COR-L47 (cell line): ENCODE measurements around the gene SLAMF6.

ENCODE experiments used
- DNase-seq: peaks from one replicate; lab custom pipeline; 2025; lab: John Stamatoyannopoulos, UW

SLAMF6 gene

DNA sequence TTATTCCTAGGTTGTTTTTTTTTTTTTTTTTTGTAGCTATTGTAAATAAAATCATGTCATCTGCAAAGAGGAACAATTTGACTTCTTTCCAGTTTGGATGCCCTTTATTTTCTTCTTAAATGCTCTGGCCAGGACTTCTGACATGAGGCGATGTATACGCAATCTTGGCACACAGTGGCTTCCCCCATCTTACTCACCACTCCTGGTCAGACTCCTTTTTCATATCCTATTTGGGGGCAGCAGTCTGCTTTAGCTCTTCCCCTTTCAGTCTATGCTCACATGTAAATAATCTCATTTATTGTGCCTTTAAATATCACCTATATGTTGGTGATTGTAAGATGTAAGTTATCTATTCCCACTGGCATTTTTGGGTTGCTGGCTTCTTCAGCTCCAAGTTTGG, 56.1 kb downstream of the SLAMF6 start:
- DNase-seq, result no peak

DNA sequence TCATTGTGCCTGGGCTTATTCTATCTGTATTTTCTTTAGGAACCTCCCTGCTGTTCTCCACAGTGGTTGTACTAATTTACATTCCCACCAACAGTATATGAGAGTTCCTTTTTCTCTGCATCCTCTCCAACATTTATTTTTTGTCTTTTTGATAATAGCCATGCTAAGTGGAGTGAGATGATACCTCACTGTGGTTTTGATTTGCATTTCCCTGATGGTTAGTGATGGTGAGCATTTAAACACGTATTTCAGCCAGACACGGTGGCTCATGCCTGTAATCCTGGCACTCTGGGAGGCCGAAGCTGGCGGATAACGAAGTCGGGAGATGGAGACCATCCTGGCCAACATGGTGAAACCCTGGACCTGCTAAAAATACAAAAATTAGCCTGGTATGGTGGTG, 57.9 kb downstream of the SLAMF6 start:
- DNase-seq, result no peak

DNA sequence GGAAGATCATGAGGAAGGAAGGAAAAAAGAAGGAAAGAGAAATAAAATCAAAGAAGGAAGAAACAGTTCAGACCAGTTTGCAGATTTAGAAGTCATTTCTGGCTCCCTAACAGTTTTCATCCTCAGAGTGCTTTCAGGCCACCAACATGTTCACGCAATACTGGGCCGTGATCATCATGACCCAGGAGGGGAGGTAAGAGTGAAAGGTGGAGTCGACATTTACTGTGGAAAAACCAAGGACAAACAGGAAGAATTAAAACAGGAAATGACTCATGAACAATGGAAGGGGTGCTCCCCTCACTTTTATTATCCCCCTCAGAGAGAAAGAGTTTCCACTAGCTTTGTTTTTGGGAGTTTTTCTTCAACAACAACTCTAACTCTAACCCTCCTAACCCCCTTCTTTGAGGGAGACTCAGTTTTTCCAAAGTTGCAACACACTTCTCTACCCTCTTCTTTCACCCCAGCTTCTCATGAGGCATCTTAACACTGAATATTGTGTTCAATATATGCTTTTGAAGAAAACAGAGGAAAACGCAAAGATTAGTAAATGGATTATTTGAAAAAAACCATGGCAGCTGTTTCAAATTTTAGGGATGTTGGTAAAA, 62.3 kb downstream of the SLAMF6 start:
- DNase-seq, result no peak

DNA sequence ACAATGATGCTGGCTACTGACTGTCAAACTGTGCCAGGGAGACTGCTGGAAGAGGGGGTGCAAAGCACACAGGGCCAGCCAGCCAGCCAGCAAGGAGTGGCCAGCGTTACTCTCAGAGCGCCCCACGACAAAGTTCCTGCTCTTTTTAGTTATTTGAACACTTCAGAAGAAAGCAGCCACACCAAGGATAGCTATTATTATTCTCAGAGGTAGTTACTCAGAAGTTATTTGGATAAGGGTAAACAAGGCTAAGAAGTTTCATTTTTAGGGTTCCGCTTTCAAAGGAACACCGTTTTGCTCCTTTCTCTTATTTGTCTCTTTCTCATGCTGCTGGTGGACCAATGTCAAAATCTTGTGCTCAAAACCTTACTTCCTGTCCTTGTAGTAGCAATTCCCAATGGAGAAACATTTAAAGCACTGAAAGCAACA, 62.8 kb downstream of the SLAMF6 start:
- DNase-seq, result no peak

DNA sequence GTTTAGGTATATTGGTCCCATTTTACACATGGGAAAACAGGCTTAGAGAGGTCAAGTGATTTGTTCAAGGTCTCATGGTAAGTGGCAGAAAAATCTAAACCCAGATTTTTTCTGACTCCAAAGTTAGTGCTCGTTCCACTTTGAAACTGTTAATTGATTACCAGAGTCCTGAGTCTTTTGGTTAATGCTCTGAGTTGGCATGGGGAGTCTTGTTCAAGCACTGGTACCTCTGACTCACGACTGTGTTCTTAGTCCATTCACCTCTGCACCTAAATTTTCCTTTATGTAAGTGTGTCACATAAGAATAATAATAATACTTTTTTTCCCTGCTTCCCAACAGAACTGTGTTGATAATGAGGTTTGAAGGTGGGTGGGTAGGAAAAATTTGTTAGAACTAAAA, 63.4 kb downstream of the SLAMF6 start:
- DNase-seq, result no peak

DNA sequence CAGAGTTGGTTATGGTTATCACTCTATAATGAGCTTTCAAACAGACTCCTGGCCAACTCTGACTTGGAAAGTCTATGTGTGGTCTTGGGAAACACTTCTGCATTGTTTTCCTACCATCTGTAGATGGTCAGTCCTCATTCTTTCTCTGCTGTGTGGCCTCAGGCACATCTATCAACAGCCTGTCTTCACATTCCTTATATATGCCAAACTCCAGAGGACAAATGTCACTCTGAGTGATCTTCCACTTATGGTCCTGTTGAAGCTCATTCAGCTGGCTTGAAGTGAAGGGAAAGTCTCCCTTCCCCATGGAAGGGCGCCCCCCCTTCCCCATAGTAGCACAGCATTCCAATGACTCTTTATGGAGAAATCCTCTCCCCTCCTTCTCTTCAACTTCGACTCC, 64.0 kb downstream of the SLAMF6 start:
- DNase-seq, result no peak

DNA sequence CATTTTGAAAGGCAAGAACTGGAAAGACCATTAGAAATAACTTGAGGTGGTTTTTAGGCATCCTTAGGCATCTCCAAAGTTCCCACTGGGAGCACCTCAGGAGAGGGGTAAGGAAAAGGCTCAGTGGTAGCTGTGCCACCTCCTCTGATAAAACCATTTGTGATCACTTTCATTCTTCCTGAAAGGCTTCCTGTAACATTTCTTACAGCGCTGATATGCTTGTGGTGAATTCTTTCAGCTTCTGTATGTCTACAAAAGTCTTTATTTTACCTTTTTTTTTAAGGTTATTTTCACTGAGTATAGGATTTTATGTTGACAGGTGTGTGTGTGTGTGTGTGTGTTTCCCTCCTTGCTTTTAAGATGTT, 67.9 kb downstream of the SLAMF6 start:
- DNase-seq, result no peak

DNA sequence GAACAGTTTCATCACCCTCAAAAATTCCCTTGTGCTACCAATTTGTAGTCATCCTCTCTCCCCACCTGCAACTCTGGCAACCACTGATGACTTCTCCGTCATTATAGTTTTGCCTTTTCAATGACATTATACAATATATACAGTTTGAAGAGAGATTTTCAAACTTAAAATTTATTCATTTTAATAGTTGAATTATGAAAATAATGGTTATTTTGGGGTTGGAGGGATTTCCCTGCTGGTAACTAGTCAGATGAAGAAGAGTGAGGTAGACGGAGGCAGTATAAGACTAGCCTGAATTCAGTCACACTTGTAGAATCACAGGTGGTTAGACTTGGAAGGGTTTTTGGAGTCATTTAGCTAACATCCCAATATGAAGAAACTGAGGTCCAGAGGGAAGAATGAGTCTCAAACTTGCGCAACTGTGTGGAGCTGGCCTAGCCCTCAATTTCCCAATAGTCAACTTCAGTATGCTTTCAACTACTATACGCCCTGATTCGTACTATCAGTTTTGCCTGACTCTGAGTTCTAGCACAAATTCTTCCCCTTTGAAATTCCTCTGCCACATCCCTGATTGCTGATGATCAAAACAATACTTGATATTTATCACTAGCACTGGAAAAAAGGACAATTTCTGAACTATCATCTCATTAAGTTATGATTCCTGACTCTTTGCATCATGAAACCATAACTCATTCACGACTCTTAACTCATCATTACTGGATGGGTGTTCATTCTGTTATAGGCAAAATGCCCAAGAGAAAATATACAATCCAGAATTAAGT, 68.5 kb downstream of the SLAMF6 start:
- DNase-seq, result no peak

DNA sequence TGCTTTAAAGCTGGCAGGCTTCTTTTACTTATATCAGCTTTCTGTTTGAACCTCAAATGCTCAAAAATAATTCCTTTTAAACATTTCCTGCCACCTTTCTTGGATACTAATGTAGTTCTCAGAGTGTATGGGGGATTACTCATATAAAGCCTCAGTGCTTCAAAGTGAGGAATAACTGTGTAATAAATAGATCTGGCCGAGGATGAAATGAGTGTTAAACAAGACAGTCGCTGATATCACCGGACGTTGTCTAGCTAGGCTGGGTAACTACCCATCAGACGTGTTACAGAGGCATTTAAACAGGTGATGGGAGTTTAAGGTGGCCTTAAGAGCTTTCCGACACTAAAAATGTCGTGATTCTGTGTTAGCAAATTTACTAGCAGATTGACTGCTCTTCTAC, 69.6 kb downstream of the SLAMF6 start:
- DNase-seq, result no peak

DNA sequence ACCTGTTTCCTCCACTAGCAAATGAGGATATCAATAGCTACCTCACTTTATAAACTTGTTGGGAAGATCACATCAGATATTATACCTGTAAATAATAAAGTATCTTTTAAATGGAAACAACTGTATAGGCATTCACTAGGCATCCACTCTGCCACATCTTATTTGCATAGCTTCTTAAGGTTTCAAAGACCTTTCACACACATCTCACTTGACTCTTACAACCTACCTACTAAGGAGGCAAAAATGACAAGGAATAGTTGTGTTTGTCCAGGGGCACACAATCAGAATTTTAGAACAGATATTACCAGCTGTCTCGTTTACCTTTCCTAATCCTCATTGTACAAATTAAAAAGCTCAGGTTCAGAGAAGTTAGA, 71.2 kb downstream of the SLAMF6 start:
- DNase-seq, result no peak

DNA sequence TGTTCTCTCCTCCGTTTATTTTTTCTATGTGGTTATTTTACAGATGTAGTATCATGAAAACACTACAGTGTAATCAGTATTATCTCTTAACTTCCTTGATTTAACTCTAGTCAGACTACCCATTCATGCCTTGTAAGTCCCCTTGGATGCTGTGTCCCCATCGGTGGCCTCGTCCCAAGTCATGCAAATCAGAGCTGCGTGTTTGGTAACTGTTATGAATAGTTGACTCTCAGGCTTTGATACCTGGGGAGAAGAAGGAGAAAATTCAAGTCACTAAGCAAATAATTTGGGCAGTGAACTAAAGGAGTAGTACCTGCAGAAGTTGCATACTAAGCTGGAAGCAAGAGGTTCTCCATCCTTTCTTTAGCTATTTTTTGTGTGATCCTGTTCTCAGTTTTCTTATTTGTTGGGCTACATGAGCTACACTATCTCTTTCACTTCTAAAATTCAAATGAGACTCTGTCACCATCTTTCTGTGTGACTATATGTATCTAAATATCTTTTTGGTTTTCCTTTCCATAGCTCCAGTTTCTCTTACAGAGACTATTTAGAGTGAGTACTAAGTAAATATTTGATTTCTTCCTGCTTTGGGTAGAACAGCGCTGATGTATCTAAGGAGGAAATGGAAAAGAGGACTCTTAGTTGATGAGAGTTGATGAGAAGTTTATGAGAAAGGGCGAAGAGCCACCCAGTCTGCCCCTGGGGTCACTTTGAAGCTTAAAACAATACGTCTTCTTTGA, 71.8 kb downstream of the SLAMF6 start:
- no peak for DNase-seq

DNA sequence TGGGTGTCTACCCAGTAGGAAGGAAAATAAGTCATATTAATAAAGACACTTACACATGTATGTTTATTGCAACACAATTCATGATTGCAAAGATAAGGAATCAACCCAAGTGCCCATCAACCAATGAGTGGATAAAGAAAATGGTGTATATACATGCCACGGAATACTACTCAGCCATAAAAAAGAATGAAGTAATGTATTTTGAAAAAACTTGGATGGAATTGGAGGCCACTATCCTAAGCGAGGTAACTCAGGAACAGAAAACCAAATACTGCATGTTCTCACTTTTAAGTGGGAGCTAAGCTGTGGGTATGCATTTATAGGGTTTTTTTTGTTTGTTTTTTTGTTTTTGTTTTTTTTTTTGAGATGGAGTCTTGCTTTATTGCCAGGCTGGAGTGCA, 73.6 kb downstream of the SLAMF6 start:
- no peak for DNase-seq

DNA sequence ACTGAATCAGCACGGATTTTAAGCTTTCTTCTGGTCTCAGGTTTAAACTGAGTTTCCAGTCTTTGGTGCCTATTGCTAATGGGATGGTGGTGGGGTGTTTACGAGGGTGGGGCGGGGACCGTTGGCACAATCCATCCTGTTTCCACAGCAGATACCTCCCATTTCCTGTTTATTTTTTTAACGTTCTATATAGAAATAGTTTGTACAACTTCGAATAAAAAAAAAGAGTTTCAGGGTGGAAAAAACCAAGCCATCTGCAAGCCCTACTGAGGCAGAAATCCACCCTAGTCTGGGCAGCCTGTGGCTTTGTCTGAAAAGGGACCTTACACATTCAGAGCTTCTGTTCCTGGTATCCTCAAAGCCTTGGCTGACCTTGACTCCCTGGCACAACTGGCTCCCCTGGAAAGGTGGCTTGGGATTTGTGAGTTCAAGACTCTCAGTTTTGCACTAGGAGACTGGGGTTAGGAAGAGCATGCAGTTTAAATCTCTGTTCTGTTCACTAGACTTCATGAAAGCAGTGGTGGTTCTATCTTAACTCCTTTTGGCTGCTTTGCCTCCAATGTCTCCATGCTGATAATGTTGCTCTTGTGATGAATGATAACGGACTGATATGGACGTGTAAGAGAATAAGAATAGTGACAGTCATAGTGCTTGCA, 76.0 kb downstream of the SLAMF6 start:
- no peak for DNase-seq

DNA sequence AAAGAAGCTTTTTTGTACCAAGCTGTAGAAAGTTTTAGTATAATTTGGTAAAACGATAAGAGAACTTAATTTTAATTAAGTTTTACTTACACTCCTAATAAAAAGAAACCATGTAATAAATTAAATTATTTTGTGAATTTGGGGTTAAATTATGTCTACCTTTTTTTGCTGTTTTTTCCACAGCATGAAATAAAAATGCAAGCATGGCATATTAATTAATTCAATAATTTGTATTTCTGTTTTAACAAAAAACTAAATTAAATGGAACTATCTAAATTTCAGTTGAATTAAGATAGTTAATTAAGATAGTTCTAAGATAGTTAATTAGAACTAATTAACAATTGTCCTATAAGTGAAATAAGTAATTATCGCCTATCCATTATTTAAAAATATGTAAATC, 83.3 kb downstream of the SLAMF6 start:
- DNase-seq, result no peak

DNA sequence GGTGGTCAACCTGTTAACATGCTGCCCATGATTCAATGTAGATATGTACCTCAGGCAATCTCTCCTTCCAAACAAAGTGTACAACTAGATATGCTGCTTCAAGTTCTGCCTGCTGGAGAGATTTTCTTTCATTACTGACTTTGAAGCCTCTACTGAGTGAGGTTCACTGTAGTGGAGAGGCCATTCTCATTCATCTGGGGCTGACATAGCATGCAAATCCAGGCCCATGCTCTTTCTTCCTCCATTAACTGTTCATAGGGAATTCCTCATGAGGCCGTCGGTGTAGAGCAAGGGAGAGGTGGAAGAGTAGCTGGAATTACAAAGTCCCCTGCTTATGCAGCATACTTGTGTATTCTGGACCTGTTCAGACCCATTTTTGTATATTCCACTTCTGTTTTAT, 84.1 kb downstream of the SLAMF6 start:
- no peak for DNase-seq

DNA sequence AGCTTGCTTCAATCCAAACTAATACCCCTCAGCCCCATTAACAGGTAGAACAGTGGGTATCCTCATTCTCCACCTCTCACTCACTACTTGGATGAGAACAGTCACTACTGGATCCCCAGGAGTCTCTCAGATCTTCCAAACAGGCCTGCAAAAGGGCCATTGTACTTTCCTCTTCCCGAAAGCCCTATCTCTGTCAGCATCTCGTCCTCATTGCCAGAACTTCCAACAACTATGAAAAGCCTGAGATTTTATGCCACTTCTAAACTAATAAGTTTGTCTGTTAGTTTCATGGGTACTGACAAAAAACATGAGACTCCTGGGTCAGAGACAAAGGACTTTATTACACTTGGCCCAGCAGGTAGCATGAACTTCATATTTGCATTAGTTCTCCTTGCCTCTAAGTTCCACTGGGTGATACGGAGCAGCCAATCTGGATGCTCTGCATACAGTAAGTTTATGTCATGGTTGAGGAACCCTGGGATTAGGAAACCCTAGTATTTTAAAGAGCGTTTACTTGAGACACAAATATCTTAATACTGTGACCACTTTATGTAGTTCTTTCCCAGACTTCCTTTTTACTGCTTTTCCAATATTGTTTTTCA, 84.6 kb downstream of the SLAMF6 start:
- no peak for DNase-seq

DNA sequence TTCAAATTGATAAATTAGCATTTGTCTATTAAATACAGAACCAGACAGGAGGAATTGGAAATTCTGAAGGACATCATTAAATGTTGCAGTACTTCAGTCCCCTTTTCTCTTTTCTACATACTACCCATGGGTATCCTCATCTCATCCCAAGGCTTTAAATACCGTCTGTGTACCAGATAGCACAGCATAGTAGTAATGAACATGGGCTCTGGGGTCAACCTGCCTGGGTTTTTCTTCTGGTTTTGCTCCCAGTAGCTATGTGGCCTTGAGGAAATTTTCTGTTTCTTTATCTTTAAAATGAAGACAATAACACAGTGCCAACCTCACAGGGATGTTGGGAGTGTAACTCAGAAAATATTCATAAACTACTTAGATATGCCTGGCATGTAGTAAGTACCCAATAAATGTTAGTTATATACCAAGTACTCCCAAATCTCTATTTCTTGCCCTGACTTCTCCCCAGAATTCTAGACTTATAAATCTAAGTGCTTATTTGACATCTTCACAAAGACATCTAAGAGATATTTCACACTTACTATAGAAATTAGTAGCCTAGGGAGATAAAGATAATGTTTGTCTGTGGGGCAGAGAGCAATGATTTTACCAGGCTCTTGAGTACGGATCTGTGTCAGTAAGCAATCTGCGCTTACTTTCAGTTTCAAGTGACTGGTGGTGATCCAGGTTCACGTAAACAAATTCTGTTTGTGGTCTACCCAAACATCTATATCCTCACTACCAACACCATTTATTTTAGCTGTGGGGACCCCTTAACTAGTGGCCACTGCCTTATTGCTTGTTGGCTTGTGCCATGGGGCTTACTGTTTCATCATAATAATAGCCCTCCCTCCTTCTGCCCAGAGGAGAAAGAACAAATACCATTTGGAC, 85.4 kb downstream of the SLAMF6 start:
- DNase-seq, result no peak

DNA sequence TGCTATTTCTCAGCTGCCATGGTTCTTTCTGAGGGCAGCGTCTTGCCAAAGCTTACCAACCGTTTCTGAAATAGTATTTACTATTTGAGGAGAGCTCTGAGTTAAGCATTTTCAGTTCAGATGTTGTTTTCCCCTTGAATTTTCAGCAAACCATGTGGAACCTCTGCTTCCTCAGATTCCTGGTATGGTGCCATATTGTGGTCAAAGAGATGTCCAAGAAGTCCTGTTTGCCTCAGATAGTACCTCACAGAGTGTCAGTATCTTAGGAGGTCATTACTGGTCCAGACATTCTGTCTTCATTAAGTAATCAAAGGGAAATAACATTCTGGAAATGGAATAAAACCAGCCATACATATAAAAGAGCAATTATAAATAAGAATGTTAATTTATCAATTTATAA, 86.1 kb downstream of the SLAMF6 start:
- DNase-seq, result no peak
